AG10803 (cell line): Measurements from ENCODE around the gene TSEN34.
"Not testable (repeated sequence)": the region's sequence is repeated elsewhere in the genome, so short reads cannot be mapped to it uniquely, and the experiment has no call there.

Experiments used
- DNase-seq: peaks from one replicate; pipeline ENCODE4 v3.0.0; 2010; ENCODE audit warnings: low read depth
- H3K4me3 ChIP-seq: 2 replicates; pipeline ENCODE4 v1.5.1; 2011; ENCODE audit warnings: mild to moderate bottlenecking, low read length, control low read depth
- CTCF ChIP-seq: conservative IDR thresholded peaks from 2 replicates; pipeline ENCODE4 v1.5.1; 2011; ENCODE audit warnings: mild to moderate bottlenecking, low read length, control low read depth, inconsistent platforms

Gene TSEN34

GRCh38 chr19:54188215-54188871, 2.8 kb upstream of the TSEN34 start:
- peak overlapping the region; percentile 72 for H3K4me3 ChIP-seq
- DNase-seq = peak; percentile 30
- TF ChIP-seq CTCF = no peak

GRCh38 chr19:54189145-54189734, 1.9 kb upstream of the TSEN34 start, which contains the start of gene MBOAT7:
MBOAT7 (minus strand) TSS chr19:54189580; CDS start chr19:54188508, 1,072 bp downstream.
- no peak for DNase-seq

GRCh38 chr19:54189735-54190502, 1.2 kb upstream of the TSEN34 start:
- TF ChIP-seq CTCF = no peak

More at GRCh38 chr19:54189145-54189734, 1.9 kb upstream of the TSEN34 start, which contains the start of gene MBOAT7:
- H3K4me3 ChIP-seq = peak within 1 kb of the TSS; percentile 72
- no peak for TF ChIP-seq CTCF

GRCh38 chr19:54190503-54191010, 551 bp upstream of the TSEN34 start:
- peak; percentile 99 for DNase-seq
- TF ChIP-seq CTCF = no peak
- peak overlapping the region; percentile 72 for H3K4me3 ChIP-seq

More at GRCh38 chr19:54189735-54190502, 1.2 kb upstream of the TSEN34 start:
- DNase-seq = peak; percentile 100
- H3K4me3 ChIP-seq = peak overlapping the region; percentile 72

GRCh38 chr19:54191811-54192453, 824 bp downstream of the TSEN34 start:
- TF ChIP-seq CTCF = no peak
- H3K4me3 ChIP-seq = peak overlapping the region; percentile 72
- DNase-seq = no peak

- no peak for TF ChIP-seq CTCF
- H3K4me3 ChIP-seq = no peak overlapping the region
- DNase-seq = no peak
These were observed 1.9 kb downstream of the TSEN34 start for GRCh38 chr19:54193011-54193410.

- H3K4me3 ChIP-seq, DNase-seq: not testable (repeated sequence)
These were observed 3.4 kb downstream of the TSEN34 start for GRCh38 chr19:54194463-54194862.
